ENCODE data around the gene SPTLC2. TPM values are rescaled to one million over a fixed set of nuclear protein-coding genes. Genes with fewer than 3 reads are reported as not detected.

Gene SPTLC2
- total RNA-seq, 6 experiments from 2014 or later = 51.2 to 59.2 (median 52.3) TPM

- H3K36me3 Mint-ChIP-seq (ENCODE audit: low read depth) = no peaks in the 10 kb centered on the region
- H3K27me3 Mint-ChIP-seq (ENCODE audit: insufficient read depth) = peaks cover 16% of the 10 kb centered on the region
- H3K27ac Mint-ChIP-seq = no peak overlapping the region
- no peak for TF ChIP-seq CTCF (IDR thresholded peaks at IDR 0.05)
- no peaks in the 10 kb centered on the region for H3K4me1 Mint-ChIP-seq (ENCODE audit: low read depth)
- H3K4me3 Mint-ChIP-seq = no peak overlapping the region
- no peaks in the 10 kb centered on the region for H3K9me3 Mint-ChIP-seq
- no peak for DNase-seq
Measured at GRCh38 chr14:77478796-77479195, 137.6 kb downstream of the SPTLC2 start.

DNA sequence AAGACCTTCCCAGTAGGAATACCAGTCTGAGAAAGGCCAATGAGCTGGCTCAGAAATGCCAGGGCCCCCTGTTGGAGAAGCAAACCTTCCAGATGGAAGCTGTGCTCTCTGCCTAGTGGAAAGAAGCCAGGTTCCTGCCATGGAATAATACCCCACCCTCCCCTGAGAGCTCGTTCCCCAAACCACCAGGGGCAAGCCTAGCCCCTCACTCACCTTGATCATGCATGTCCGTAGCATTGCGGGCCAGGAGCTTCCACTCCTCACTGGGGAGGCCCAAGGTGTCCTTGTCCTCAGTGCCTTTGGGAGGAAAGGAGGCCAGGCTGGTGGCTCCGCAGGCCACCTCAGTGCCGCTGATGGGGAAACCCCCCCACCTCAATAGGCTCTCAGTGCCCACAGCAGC lies 138.4 kb downstream of the SPTLC2 start:
- Mint-ChIP-seq H3K36me3 (ENCODE audit: low read depth) (no peaks in the 10 kb centered on the region), H3K27ac (no peak overlapping the region), H3K27me3 (ENCODE audit: insufficient read depth) (peaks cover 20% of the 10 kb centered on the region), H3K9me3 (no peaks in the 10 kb centered on the region), H3K4me1 (ENCODE audit: low read depth) (no peaks in the 10 kb centered on the region), H3K4me3 (no peak overlapping the region)
- TF ChIP-seq CTCF (IDR thresholded peaks at IDR 0.05) = no peak
- DNase-seq = no peak

GRCh38 chr14:77475432-77476115 lies 140.9 kb downstream of the SPTLC2 start:
- Mint-ChIP-seq H3K36me3 (ENCODE audit: low read depth) (no peaks in the 10 kb centered on the region), H3K9me3 (no peaks in the 10 kb centered on the region), H3K4me3 (no peak overlapping the region), H3K4me1 (ENCODE audit: low read depth) (no peaks in the 10 kb centered on the region), H3K27ac (no peak overlapping the region), H3K27me3 (ENCODE audit: insufficient read depth) (peaks cover 22% of the 10 kb centered on the region)
- no peak for TF ChIP-seq CTCF (IDR thresholded peaks at IDR 0.05)
- no peak for DNase-seq

DNA sequence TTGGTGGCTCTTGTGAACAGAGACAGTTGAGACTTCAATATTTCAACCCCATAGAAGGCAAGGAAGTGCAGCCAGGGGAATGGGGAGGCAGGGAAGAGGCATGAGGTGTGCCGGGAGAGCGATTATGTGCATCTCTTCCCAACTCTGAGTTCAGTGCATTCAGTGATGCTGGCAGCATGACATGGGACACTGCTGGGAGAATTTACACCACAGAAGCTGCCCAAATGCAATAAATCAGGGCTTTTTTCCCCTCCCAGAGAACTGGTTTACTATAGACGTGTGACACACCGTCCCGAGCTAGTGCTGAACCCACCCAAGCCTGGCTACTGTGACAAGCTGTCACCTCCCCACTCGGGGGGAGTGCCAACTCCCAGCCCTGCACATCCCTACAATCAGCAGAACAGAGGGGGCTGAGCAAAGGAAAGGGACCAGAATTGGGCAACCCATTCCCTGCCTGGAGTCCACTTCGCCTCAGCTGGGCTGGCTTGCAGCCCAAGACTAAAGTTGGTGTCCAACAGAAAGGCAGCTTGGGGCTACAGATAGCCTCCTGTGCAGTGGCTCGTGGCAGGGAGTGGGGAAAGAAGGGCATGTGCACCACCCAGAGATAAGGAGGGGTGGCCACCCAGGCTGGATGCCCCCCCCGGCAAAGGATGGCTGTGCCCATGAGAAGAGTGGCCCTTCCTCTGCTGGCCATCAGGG lies 141.8 kb downstream of the SPTLC2 start:
- Mint-ChIP-seq H3K4me1 (ENCODE audit: low read depth) (no peaks in the 10 kb centered on the region), H3K36me3 (ENCODE audit: low read depth) (peaks cover under 1% of the 10 kb centered on the region; the same call in 1 of the 2 replicates), H3K9me3 (no peaks in the 10 kb centered on the region), H3K27me3 (ENCODE audit: insufficient read depth) (peaks cover 22% of the 10 kb centered on the region), H3K4me3 (no peak overlapping the region), H3K27ac (no peak overlapping the region)
- TF ChIP-seq CTCF (IDR thresholded peaks at IDR 0.05) = no peak
- DNase-seq = no peak

GRCh38 chr14:77473921-77474320 lies 142.5 kb downstream of the SPTLC2 start:
- no peak for TF ChIP-seq CTCF (IDR thresholded peaks at IDR 0.05)
- no peaks in the 10 kb centered on the region for H3K9me3 Mint-ChIP-seq
- peaks cover 8% of the 10 kb centered on the region for H3K36me3 Mint-ChIP-seq (ENCODE audit: low read depth)
- no peaks in the 10 kb centered on the region for H3K4me1 Mint-ChIP-seq (ENCODE audit: low read depth)
- H3K27me3 Mint-ChIP-seq (ENCODE audit: insufficient read depth) = peaks cover 22% of the 10 kb centered on the region
- no peak overlapping the region for H3K4me3 Mint-ChIP-seq
- no peak for DNase-seq
- H3K27ac Mint-ChIP-seq = no peak overlapping the region
